ENCODE results near the gene EMP2.

EMP2 gene

GRCh38 chr16:10576390-10577304, 3.8 kb downstream of the EMP2 start:
- no peak overlapping the region for H3K4me3 ChIP-seq (ENCODE audit: low read length, poor library complexity, severe bottlenecking)
- H3F3A ChIP-seq (ENCODE audit: low read depth) = no peaks in the 10 kb centered on the region
- H3K36me3 ChIP-seq (ENCODE audit: insufficient read depth, low read length) = no peaks in the 10 kb centered on the region
- H3K27me3 ChIP-seq (ENCODE audit: insufficient read depth, low read length, poor library complexity, severe bottlenecking) = no peaks in the 10 kb centered on the region
- no peaks in the 10 kb centered on the region for H3K4me1 ChIP-seq (ENCODE audit: insufficient read depth, low read length, poor library complexity, severe bottlenecking)
- H3K9me3 ChIP-seq (ENCODE audit: insufficient read depth, low read depth, low read length) = no peaks in the 10 kb centered on the region
- H3K4me2 ChIP-seq (ENCODE audit: low read depth, low read length, poor library complexity, severe bottlenecking) = no peak overlapping the region
- no peak overlapping the region for H3K9ac ChIP-seq (ENCODE audit: low read depth, low read length, poor library complexity, severe bottlenecking)
- TF ChIP-seq, protein P1, sequence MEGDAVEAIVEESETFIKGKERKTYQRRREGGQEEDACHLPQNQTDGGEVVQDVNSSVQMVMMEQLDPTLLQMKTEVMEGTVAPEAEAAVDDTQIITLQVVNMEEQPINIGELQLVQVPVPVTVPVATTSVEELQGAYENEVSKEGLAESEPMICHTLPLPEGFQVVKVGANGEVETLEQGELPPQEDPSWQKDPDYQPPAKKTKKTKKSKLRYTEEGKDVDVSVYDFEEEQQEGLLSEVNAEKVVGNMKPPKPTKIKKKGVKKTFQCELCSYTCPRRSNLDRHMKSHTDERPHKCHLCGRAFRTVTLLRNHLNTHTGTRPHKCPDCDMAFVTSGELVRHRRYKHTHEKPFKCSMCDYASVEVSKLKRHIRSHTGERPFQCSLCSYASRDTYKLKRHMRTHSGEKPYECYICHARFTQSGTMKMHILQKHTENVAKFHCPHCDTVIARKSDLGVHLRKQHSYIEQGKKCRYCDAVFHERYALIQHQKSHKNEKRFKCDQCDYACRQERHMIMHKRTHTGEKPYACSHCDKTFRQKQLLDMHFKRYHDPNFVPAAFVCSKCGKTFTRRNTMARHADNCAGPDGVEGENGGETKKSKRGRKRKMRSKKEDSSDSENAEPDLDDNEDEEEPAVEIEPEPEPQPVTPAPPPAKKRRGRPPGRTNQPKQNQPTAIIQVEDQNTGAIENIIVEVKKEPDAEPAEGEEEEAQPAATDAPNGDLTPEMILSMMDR (conservative IDR thresholded peaks at IDR 0.05; ENCODE audit: low read length) = no peak
- TF ChIP-seq EZH2phosphoT487 (IDR thresholded peaks at IDR 0.05; ENCODE audit: borderline replicate concordance) = no peak
- no peaks in the 10 kb centered on the region for H4K20me1 ChIP-seq (ENCODE audit: insufficient read depth, low read length, poor library complexity, severe bottlenecking)
- H2AFZ ChIP-seq (ENCODE audit: low read length) = no peak overlapping the region
- H3K79me2 ChIP-seq (ENCODE audit: insufficient read depth, low read length) = no peaks in the 10 kb centered on the region
- H3K9me2 ChIP-seq (replicated peaks; ENCODE audit: low read depth, low read length) = no peaks in the 10 kb centered on the region

- H3F3A ChIP-seq (ENCODE audit: low read depth) = no peaks in the 10 kb centered on the region
- no peaks in the 10 kb centered on the region for H3K9me2 ChIP-seq (replicated peaks; ENCODE audit: low read depth, low read length)
- no peaks in the 10 kb centered on the region for H3K27me3 ChIP-seq (ENCODE audit: insufficient read depth, low read length, poor library complexity, severe bottlenecking)
- H3K4me2 ChIP-seq (ENCODE audit: low read depth, low read length, poor library complexity, severe bottlenecking) = no peak overlapping the region
- H3K9ac ChIP-seq (ENCODE audit: low read depth, low read length, poor library complexity, severe bottlenecking) = no peak overlapping the region
- no peaks in the 10 kb centered on the region for H3K79me2 ChIP-seq (ENCODE audit: insufficient read depth, low read length)
- H3K4me1 ChIP-seq (ENCODE audit: insufficient read depth, low read length, poor library complexity, severe bottlenecking) = no peaks in the 10 kb centered on the region
- TF ChIP-seq, protein P1 (conservative IDR thresholded peaks at IDR 0.05; ENCODE audit: low read length) = no peak
- no peak for TF ChIP-seq EZH2phosphoT487 (IDR thresholded peaks at IDR 0.05; ENCODE audit: borderline replicate concordance)
- H4K20me1 ChIP-seq (ENCODE audit: insufficient read depth, low read length, poor library complexity, severe bottlenecking) = no peaks in the 10 kb centered on the region
- no peak overlapping the region for H2AFZ ChIP-seq (ENCODE audit: low read length)
- H3K36me3 ChIP-seq (ENCODE audit: insufficient read depth, low read length) = no peaks in the 10 kb centered on the region
- no peaks in the 10 kb centered on the region for H3K9me3 ChIP-seq (ENCODE audit: insufficient read depth, low read depth, low read length)
- H3K4me3 ChIP-seq (ENCODE audit: low read length, poor library complexity, severe bottlenecking) = no peak overlapping the region
These were observed 4.8 kb downstream of the EMP2 start for GRCh38 chr16:10575506-10576130.

DNA sequence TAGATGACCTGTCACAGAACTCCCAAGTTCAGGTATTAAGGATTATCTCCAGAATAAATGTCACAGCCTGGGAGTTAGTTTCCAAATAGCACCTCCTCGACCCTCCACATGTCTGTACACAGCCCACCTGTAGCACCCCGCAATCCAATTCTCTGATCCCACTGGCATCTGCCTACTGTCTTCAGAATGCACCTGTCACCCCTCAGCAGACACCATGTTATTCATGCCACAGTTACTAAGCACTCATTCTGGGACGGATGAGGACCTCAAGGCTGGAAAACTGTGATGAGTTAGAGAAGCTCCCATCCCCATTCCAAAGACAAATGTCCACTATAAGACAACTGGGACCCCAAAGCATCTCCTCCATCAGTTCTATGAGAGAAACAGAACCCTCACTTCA, 7.8 kb downstream of the EMP2 start:
- Histone ChIP-seq H3K4me1 (ENCODE audit: insufficient read depth, low read length, poor library complexity, severe bottlenecking) (no peaks in the 10 kb centered on the region), H4K20me1 (ENCODE audit: insufficient read depth, low read length, poor library complexity, severe bottlenecking) (no peaks in the 10 kb centered on the region), H3K4me3 (ENCODE audit: low read length, poor library complexity, severe bottlenecking) (no peak overlapping the region), H2AFZ (ENCODE audit: low read length) (no peak overlapping the region), H3K27me3 (ENCODE audit: insufficient read depth, low read length, poor library complexity, severe bottlenecking) (no peaks in the 10 kb centered on the region), H3K9ac (ENCODE audit: low read depth, low read length, poor library complexity, severe bottlenecking) (no peak overlapping the region), H3K9me3 (ENCODE audit: insufficient read depth, low read depth, low read length) (no peaks in the 10 kb centered on the region), H3K79me2 (ENCODE audit: insufficient read depth, low read length) (no peaks in the 10 kb centered on the region), H3K36me3 (ENCODE audit: insufficient read depth, low read length) (no peaks in the 10 kb centered on the region), H3K4me2 (ENCODE audit: low read depth, low read length, poor library complexity, severe bottlenecking) (no peak overlapping the region), H3F3A (ENCODE audit: low read depth) (no peaks in the 10 kb centered on the region), H3K9me2 (replicated peaks; ENCODE audit: low read depth, low read length) (no peaks in the 10 kb centered on the region)
- TF ChIP-seq EZH2phosphoT487 (IDR thresholded peaks at IDR 0.05; ENCODE audit: borderline replicate concordance) = no peak
- TF ChIP-seq, protein P1 (conservative IDR thresholded peaks at IDR 0.05; ENCODE audit: low read length) = no peak

Measured in Loucy (cell line).